Activated T-helper 9 cell treated with anti-CD3 and anti-CD28 coated beads, Interleukin-2, amount 50 U/mL, for 16 hours (primary cell): ENCODE data around the gene RRBP1.

Experiments used
- DNase-seq: peaks from one replicate; pipeline ENCODE4 v3.0.0-alpha.2; 2020; ENCODE audit warnings: low read depth

Gene RRBP1

GRCh38 chr20:17633221-17633849 is 48.7 kb downstream of the RRBP1 start:
- DNase-seq = no peak

GRCh38 chr20:17631576-17632319 is 50.3 kb downstream of the RRBP1 start:
- no peak for DNase-seq

DNA sequence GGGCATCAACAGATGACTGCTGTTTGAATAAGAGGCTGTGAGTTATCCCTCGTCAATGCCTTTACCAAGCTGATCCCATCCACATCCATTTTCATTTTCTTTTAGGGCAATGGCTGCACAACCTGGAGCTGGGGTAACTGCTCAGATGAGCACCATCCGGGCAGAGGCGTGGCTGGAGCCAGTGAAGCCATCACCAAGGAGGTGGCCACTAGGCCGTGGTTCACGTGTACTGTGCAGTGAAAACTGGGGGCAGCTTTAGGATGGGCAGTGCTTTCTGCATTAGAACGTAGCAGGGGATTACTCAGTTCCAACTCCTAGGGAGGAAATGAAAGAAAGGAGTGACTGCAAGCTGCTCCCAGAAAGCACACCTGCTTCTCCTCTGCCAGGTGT is 51.2 kb downstream of the RRBP1 start:
- DNase-seq = no peak

DNA sequence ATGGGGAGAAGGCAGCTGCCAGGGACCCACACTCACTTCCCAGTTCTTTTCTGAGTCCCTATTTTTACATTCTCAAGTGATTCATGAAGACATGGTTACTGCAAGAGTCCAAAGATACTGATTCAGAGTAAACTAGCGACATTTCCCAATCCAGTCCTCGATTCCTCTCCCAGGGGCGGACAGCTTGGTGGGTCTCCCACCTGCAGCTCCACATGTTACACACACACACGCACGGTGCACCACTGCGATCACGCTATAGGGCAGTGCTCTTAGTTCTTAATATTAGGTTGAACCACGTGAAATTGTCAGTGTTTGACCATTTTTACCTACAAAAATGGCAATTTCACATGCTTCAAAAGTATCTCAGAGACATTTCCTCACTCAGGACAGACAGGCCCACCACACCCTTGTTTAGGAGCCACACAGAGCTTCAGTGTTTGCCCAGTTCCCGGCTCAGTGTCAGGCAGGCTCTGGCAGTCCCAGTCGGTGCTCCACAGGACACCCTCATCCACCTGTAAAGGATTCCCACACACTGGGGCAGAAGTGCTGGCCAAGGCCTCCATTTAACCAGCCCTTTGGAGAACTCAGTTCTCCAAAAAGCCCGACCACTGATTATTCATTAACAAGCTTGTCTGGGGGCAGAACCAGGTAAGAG is 51.8 kb downstream of the RRBP1 start:
- DNase-seq = no peak

- no peak for DNase-seq
Measured at GRCh38 chr20:17629678-17630089, 52.4 kb downstream of the RRBP1 start.

DNA sequence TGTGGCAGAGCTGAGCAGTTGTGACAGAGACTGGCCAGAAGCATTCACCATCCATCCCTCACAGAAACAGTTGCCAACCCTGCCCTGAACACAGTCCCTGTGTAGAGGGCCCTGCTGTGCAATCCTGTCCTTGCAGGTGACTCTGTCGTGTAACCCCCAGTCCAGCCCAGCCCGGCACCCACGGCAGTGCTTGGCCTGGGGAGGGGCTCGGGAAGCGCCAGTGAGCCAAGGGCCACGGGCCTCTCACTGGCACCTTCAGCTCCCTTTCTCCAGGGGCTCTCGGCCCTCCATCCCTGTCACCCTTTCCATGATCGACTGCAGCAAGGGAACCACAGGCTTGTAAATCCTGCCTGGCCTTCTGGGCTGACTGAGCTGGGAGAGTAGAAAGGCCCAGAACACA is 53.0 kb downstream of the RRBP1 start:
- no peak for DNase-seq

DNA sequence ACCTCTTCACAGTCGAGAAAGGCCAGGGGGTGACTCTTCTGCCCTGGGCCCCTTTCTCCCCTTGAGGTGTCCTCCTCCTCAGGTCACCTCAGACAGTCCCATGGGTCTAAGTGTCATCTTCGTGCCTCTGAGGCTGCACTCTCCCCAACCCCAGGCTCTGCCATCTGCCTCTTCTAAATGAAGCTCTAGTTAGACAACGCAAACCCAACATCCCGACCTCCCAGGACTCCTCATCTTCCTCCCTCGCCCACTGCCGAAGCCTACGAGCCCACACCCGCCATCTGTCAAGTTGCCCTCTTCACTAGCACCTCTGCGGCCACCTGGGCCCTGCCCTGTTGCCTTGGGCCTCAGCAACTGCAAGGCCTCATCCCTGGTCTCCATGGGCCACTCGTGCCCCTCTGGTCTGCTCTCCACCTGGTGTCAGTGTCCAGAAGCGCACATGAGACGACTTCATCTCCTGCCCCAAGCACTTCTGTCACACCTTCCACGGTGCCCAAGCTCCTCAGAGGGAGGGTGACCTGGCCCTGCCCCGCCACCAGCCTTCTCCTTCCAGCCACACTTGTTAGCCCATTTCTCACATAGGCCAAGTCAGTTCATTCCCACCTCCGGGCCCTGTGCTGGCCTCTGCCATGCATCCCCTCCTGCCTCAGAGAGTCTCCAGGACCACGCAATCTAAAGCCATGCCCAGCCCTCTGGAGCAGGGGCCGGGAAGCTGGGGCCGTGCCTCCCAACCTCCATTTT is 53.8 kb downstream of the RRBP1 start:
- no peak for DNase-seq

DNA sequence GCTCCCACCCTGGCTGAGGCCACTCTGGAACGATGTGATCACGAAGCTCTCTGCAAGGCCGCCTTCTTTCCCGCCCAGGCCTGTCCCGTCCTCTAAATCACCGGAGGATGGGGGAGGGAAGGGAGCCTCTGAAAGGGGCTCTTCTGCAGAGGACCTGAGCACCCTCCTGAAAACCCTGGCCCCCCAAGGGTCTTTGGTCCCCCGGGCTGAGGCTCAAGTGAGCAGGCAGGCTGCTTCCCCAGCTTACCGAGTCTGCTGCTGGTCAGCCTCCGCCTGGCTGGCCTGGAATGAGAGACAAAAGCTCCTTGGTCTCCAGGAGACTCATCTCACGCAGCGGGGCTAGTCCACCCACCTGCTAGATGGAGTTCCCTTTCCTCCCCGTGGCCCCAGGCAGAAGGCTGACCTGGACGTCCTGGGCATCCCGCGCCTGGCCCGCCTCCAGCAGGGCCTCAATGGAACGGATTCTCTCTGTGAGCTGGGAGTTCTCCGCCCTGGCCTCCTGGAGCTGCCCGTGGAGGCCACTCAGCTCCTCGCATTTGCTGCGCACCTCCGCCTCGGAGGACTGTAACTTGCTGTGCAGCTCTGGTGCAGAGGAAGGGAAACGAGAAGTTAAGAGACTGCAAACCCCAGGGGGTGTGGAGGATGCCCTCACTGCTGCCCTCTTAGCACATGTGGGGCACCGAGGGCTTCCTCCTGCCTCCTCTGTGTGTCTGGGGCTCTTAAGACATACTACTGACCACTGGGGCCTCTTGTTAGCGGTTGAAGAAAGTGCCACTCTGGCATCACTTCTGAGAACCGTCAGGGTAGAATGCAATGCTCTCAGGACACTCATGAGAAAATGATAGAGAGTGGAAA is 54.7 kb downstream of the RRBP1 start:
- DNase-seq = no peak

DNA sequence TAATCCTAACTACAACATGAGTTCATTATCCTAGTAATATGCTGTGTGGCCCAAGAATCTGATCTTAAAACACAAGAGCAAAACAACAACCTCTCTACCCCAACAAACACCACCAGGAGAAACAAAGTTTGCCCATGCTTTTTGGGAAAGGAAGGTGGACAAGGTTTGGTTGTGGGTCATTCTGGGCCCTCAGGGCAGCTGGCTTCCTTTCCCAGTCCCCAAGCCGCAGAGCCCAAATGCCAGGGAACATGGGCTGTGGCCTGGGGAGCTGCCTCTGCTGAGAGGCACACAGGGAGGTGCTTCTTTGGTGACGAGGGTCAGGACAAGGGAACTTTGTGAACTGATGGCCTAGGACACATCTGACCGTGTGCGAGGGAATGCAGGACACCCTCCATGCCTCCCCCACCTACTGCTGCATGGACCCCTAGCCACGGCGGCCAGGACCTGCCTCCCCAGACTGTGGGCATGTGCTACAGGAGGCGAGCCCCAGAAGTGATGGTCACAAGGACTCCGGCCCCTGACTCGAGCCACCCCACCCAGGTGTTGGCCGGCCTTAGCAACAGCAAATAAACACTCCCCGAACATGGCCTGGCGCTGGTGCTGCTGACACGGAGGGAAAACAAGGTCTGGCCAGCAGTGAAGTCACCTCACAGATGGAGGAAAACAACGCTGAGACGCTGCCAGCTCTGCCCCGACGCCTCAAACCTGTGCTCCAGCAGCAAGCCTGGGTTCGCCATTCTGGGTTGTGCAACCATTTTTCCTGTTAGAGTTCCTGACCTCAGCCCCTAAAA is 55.6 kb downstream of the RRBP1 start:
- no peak for DNase-seq

GRCh38 chr20:17625246-17626051 is 56.6 kb downstream of the RRBP1 start:
- DNase-seq = no peak

GRCh38 chr20:17624551-17625245 is 57.3 kb downstream of the RRBP1 start:
- no peak for DNase-seq

DNA sequence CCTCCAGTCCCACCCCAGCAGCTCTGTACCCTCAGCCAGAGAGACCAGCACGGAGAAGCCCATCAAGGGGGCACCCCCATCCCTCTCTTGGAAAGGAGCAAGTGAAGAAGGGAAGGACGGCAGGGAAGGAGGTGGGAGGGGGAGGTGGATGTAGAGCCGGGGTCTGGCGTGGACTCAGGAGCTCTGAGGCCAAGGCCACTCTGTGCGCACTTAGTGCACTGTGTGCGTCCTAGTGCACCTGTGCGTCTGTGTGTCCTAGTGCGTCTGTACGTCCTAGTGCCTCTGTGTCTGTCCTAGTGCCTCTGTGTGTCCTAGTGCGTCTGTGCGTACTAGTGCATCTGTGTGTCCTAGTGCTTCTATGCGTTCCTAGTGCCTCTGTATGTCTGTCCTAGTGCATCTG is 58.0 kb downstream of the RRBP1 start:
- no peak for DNase-seq

DNA sequence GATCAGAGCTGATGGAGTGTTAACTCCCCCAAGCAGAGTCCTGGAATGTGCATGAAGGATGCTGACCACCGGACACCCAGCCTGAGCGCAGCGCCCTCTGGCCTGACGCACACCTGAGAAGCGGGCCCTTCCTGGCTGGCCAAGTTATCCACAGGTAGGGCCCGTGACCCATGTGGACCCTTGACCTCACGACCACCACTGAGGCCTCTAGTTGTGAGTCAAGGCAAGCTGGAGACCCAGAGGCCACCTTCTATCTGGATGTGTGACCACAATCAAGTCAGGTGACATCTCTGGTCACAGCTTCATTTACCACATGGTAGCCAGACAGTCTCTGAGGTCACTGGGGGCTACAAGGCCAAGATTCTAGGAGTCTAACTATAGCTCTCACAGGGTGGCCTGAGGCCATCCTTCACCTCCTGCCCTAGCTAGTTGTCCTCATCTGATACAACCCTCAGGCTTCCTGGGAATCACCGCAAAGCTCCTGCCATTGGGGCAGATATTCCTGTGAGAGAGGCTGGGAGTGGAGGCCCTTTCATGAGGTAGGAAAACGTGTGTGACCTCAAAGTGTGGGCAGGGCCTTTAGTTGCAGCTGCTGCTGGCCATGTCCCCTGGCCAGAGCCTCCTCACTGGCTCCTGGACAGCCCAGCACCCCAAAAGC is 59.1 kb downstream of the RRBP1 start:
- DNase-seq = no peak

DNA sequence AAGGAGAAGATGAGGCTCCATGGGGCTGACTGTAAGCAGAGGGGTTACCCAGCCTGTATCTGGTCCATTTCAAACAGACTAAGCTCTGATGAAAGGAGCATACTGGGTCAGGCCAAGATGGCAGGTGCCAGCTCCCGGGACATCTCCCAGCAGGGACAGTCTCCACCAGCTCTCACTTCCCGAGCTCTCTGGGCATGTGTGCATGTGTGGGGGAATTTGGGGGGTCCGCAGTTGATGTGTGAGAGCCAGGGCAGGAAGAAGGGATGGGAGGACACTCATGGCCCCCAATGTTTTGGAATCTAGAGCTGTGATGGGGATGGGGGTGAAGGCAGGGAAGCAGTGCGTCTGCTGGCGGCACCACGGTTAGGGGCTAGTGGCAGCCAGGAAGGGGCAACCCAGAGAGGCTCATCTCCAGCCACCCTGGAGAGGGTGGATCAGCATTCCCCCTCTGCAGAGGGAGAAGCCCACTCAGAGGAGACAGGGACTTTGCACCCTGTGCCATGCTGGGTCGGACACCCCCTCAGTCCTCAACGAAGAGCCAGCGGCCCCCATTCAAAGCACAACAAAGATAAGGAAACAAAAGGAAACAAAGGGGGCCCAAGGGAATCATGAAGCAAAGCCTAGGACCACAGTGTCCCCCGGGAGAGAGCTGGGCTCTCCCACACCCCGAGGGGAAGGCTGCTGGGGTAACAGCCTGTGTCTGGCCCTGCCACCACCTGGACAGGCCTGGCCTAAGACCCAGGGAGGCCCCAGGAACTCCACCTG is 59.8 kb downstream of the RRBP1 start:
- no peak for DNase-seq

- DNase-seq = no peak
Measured at GRCh38 chr20:17621229-17621968, 60.6 kb downstream of the RRBP1 start.

DNA sequence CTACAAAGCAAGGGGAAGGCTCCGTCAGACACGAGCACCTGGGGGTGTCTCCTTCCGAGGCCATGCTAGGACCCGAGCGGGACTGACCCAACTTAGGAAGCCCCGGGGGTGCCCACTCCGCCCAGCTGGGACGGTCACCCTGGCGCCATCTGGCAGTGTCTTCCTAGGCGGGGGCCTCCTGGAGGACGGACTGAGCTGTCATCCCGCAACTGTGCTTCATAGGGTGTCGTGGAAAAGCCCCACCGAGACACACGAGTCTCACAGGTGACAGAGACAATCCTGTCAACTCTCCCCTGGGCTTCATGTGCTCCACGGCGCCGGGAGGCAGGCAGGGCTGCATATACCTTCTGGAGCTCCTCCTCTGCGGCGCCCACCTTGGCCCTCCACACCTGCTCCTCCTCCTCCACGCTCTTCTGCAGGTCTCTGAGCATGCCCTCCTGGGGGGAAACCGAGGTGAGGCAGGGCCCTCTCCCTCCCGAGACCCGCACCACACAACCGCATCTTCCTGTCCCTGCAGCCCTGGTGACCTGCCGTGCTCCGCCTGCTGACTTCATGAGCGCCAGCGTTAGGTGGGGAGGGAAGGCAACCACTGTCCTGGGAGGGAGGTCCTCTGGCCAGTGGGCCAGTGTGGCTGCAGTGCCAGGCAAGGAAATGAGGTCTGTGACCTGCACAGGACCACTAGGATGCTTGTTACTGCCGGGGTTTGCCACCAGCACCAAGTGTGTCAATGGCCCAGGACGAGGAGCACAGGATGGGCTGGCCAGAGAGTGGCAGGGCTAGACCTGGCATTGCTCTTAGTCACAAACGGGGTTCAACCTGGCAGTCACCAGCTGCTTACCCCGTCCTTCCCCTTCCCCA is 61.4 kb downstream of the RRBP1 start:
- DNase-seq = no peak
